HEK293 (cell line): ENCODE data around the gene NATD1.

Experiments used
- TF ChIP-seq, protein P1 (sequence below): fragments of 450-650 bp; formaldehyde crosslinking; IDR thresholded peaks from 2 replicates; pipeline ENCODE4 v1.5.1; 2017; ENCODE audit warnings: missing biosample characterization, missing genetic modification characterization
- TF ChIP-seq, protein P2 (sequence below): fragments of 450-650 bp; formaldehyde crosslinking; IDR thresholded peaks from 2 replicates; pipeline ENCODE4 v1.5.1; 2016; ENCODE audit warnings: missing biosample characterization, missing genetic modification characterization

DNA sequence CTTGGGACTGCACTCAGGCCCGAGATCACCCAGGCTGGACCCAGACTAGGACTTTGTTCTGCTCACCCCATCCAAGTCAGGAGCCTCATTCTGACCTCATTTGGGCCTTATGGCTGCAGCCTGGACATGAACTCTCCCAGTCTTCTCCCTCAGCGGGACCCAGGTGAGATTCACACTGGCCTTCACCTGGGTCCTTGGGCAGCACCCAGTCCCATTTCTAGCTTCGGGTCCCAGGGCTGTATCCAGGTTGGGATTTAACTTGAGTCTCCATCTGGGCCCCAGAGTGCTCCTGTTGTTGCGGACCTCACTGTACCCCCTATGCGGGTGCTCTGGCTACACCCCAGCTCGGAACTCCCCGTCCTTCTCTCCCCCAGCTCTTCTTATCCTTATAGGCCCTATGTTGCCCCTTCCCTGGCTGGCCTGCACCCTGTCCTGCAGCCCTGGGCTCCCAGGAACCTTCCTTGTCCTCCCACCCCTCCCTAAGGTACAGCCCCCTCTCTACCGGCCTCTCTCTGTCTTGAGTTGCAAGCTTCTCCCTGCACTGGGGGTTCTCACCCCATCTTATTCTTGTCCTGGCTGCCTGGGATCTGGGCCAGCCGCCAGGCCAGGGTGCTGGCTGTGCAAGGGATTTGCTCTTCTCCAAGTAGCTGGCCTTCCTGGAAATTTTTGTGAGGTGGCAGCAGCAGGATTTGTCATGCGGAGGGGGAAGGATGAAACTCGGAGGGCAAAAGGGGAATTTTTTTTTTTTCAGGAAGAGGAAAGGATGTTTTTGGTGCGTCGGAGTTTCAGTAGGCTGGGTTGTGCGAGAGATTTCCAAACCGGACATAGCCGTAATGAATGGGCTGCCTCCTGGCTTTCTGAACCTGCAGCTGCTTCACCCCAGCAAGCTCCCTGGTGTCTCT is 32.2 kb upstream of the NATD1 start:
- TF ChIP-seq, protein P1, sequence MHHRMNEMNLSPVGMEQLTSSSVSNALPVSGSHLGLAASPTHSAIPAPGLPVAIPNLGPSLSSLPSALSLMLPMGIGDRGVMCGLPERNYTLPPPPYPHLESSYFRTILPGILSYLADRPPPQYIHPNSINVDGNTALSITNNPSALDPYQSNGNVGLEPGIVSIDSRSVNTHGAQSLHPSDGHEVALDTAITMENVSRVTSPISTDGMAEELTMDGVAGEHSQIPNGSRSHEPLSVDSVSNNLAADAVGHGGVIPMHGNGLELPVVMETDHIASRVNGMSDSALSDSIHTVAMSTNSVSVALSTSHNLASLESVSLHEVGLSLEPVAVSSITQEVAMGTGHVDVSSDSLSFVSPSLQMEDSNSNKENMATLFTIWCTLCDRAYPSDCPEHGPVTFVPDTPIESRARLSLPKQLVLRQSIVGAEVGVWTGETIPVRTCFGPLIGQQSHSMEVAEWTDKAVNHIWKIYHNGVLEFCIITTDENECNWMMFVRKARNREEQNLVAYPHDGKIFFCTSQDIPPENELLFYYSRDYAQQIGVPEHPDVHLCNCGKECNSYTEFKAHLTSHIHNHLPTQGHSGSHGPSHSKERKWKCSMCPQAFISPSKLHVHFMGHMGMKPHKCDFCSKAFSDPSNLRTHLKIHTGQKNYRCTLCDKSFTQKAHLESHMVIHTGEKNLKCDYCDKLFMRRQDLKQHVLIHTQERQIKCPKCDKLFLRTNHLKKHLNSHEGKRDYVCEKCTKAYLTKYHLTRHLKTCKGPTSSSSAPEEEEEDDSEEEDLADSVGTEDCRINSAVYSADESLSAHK (tag by site-specific recombination) = no peak
- TF ChIP-seq, protein P2, sequence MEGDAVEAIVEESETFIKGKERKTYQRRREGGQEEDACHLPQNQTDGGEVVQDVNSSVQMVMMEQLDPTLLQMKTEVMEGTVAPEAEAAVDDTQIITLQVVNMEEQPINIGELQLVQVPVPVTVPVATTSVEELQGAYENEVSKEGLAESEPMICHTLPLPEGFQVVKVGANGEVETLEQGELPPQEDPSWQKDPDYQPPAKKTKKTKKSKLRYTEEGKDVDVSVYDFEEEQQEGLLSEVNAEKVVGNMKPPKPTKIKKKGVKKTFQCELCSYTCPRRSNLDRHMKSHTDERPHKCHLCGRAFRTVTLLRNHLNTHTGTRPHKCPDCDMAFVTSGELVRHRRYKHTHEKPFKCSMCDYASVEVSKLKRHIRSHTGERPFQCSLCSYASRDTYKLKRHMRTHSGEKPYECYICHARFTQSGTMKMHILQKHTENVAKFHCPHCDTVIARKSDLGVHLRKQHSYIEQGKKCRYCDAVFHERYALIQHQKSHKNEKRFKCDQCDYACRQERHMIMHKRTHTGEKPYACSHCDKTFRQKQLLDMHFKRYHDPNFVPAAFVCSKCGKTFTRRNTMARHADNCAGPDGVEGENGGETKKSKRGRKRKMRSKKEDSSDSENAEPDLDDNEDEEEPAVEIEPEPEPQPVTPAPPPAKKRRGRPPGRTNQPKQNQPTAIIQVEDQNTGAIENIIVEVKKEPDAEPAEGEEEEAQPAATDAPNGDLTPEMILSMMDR (tag by site-specific recombination) = no peak
